HG02571 (cell line): ENCODE results near the gene EXOC3.

Experiments
- ATAC-seq: cut with Tn5 transposase; IDR thresholded peaks from one replicate; pipeline ENCODE4 v1.9.1; 2021; ENCODE audit warnings: mild to moderate bottlenecking, moderate library complexity; ENCODE audit not compliant: unreplicated experiment

Gene EXOC3

GRCh38 chr5:424301-425110, 18.5 kb upstream of the EXOC3 start:
- ATAC-seq, result peak; percentile 79

GRCh38 chr5:425714-426113, 17.3 kb upstream of the EXOC3 start:
- no peak for ATAC-seq

DNA sequence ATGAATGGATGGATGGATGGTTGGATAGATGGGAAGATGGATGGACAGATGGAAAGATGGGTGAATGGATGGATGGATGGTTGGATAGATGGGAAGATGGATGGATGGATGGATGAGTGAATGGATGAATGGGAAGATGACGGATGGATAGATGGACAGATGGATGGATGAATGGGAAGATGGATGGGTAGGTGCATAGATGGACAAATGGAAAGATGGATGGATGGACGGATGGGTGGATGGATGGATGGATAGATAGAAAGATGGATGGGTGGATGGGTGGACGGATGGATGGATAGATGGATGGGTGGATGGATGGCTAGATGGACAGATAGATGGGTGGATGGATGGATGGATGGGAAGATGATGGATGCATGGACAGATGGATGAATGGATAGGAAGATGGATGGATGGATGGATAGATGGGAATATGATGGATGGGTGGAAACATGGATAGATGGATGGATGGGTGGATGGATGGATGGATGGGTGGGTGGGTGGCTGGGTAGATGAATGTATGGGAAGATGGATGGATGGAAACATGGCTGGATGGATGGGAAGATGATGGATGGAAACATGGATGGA, 16.5 kb upstream of the EXOC3 start:
- ATAC-seq, result no peak

GRCh38 chr5:427415-428087, 15.4 kb upstream of the EXOC3 start:
- ATAC-seq, result no peak

GRCh38 chr5:428219-428618, 14.8 kb upstream of the EXOC3 start:
- no peak for ATAC-seq

- ATAC-seq, result no peak
Observed at GRCh38 chr5:428754-429452, 14.1 kb upstream of the EXOC3 start.

GRCh38 chr5:429453-430188, 13.4 kb upstream of the EXOC3 start:
- no peak for ATAC-seq

DNA sequence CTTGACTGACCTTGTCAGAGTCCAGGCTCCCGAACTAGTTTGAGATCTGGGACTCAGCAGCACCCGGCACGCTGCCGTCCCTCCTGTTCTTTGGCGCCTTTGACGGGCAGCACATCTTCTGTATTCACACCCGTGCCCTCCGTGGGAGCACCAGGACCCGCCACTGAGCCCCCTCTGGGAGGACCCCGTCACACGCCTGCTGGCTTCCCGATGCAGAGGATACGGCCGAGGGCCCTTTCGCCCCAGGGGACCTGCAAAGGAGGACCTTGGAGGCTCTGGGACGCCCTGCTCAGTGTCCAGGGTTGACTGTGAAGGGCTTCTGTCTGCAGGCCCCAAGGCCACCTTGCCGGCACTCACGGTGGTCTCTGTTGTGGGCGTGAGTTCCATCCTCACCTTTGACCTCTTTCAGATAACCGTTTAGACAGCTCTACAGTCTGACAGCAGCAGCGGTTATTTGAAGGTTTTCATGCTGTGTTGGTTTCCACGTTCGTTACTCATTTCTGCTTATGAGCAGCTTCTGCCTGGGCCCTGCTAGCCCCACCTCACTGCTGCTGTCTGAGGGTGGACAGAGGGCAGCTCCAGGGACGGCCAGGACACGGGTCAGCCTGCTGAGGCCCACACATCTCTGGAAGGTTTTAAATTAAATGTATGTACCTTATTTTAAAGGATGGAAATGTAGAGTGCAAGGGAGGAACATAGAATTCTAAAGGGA, 12.6 kb upstream of the EXOC3 start:
- ATAC-seq, result no peak

- ATAC-seq, result peak; percentile 61
Observed at GRCh38 chr5:431001-431710, 11.8 kb upstream of the EXOC3 start.

DNA sequence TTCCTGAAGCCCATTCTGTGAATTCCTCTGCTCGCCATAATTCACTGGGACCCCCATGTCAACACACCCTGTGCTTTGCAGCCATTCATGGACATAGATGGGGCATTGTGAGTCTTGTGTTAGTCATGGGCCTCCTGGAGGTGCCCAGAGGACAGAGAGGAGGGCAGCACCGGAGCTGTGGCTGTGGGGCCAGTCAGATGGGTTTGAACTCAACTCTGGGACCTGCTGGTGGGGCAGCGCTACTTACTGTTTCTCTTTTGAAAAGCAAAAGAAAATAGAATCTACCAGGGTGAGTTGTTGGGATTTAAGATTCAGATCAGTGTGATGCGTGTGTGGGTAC, 11.3 kb upstream of the EXOC3 start:
- ATAC-seq, result no peak

DNA sequence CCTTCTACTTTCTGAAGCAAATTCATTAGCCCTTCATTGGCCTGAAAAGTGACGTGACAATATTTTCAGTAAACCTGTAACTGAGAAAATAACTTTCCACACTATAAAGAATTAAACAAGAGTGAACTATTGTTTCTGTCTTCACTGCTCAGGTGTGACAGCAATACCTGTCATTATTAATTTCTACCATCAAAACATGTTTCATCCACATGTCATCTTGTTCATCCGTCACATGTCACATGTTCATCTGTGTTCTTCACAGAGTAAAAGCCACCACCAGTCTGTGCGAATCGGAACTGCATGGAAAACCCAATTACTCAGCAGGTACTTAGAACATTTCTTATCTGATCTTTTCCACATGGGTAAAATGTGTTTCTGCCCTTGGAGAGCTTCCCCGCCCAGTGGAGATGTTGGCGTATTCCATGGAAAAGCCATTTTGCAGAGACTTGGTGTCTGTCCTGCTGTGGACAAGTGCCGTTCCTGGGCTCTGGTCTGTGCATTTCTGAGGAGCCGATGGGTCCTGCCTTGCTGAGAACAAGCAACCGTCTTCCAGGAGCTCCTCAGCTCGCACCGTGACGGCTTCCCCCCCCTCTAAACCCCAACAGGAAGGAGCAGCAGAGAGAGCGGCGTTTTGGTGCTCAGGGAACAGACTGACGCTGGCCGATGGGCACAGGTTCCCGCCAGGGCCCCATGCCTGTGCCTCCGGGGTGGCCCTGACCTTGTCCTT, 10.6 kb upstream of the EXOC3 start:
- no peak for ATAC-seq

DNA sequence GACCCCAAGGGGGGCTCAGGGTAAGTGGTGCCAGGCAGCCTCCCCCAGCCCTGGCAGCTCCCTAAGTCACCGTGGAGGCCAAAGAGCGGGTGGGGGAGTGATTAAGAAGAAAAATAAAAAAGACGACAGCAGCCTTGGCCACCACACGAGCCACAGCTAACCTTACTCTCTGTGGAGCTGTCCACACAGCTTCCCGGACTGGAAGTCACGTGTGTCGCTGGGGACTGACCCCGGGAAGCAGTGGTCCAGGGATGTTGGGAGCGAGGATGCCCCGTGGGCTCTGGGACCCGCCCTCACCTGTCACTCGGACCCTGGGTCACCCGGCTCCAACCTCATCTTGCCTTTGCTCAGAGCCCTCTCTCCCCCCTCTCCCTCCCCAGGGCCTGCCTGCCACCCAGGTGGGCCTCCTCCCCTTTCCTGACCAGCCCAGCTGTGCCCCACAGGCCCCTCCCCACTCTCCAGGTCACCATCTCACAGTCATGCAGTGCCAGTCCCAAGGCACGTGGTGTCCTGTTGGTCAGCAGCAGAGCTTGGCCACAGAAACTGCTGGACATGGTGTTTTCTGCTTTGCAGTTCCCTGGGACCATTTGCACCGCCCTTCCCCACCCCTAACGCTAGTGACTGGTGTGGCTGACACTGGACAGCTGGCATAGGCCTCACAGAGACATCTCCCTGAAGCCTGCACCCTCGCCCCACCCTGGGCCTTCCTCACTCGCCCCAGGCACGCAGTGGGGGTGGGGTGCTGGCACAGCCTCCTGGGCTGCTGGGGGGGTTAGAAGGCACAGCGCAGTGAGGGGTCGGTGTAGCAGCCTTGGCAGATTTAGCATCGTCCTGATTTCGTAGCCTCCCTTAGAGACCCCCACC, 9.8 kb upstream of the EXOC3 start:
- ATAC-seq, result no peak

DNA sequence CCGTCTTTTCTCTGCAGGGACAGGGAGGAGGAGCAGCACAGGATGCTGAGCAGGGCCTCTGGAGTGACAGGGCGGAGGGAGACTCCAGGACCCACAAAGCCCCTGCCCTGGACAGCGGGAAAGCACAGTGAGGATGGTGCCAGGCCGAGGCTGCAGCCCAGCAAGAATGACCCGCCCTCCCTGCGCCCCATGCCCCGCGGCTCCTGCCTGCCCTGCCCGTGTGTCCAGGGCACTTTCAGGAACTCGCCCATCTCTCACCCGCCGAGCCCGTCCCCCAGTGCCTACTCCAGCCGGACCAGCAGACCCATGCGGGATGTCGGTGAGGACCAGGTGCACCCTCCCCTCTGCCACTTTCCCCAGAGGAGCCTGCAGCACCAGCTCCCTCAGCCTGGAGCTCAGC, 9.1 kb upstream of the EXOC3 start:
- ATAC-seq, result no peak

GRCh38 chr5:434443-435146, 8.4 kb upstream of the EXOC3 start:
- no peak for ATAC-seq

DNA sequence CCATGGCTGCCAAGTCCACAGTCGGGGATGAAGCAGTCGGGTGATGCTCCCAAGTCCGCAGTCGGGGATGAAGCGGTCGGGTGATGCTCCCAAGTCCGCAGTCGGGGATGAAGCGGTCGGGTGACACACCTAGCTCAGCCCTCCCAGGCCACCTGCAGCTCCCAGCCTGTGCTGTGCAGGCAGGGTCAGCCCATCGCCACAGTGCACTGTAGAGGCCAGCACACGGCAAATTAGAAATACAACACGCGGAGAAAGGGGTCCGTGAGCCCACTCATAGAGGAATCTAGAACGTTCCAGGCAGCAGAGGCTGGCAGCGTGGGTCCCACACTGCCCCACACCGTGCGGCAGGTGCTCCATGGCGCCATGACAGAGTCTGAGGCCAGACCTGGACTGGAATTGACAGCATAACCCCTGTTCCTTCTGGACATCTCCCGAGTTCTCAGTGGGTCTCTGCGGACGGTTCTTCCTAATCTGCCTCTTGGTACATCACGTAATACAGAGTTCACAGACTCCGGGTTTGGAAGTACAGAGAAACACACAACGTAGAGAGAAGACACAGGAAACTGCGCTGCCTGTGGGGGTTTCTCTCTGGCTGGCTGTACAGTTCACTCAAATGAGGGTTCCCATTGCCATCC, 7.7 kb upstream of the EXOC3 start:
- ATAC-seq, result no peak

DNA sequence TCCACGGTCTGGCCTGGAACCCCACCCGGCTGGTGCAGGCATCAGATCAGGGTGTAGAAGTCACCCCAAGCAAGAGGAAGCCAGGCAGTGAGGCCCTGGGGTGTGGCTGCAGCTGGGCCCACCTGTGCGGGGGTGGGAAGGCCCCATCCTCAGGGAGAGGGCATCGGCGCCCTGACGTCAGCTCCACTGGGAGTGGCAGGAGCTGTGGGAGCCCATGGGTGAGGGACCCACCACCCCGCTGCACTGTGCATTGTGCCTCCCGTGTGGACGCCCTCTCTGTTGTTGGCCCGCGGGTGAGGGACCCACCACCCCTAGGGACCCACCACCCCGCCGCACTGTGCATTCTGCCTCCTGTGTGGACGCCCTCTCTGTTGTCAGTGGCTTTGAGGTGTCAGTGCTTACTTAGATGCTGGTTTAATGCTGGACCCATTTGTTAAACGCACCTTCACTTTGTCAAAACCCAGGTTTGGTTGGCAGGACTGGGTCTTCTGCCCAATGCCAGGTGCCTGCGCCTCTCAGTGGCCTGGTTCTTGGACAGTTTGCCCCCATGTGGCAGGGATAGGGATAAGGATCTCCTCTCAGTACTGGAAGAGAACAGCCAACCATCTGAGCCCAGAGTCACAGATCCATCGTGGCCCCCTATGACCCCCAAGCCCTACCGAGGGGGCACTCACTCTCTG, 6.9 kb upstream of the EXOC3 start:
- no peak for ATAC-seq

GRCh38 chr5:436641-436975, 6.4 kb upstream of the EXOC3 start:
- ATAC-seq, result no peak
